HepG2 (cell line): Measurements from ENCODE around the gene HABP2. TPM values are rescaled to one million over a fixed set of nuclear protein-coding genes. Genes with fewer than 3 reads are reported as not detected.

ENCODE experiments used
- ATAC-seq: fragments of 200-7000 bp; cut with Tn5 transposase; 3 replicates; pipeline ENCODE4 v1.9.1; 2020; ENCODE audit warnings: mild to moderate bottlenecking, moderate library complexity
- BruUV-seq: library from RNA; stranded (reverse); fragments of 400-500 nt; replicated peaks from 2 replicates; lab custom pipeline; 2021; lab: Mats Ljungman, UMichigan
- CTCF ChIA-PET: fragments of 300-600 bp; formaldehyde crosslinking; extraction: SDS; loops from one replicate; lab custom pipeline; 2021; ENCODE audit warnings: low total read pairs, inconsistent platforms, low intra/inter-chr PET ratio; lab: Yijun Ruan, JAX
- POLR2A ChIA-PET: fragments of 350-600 bp; sonication (Branson Sonifier 250); formaldehyde crosslinking; loops from one replicate; lab custom pipeline; 2020; ENCODE audit warnings: antibody characterized with exemption, inconsistent platforms; lab: Yijun Ruan, JAX
- DNase-seq: peaks from one replicate; pipeline ENCODE4 v3.0.0-alpha.2; 2015; ENCODE audit warnings: low spot score
- FAIRE-seq: peaks from 3 replicates; lab custom pipeline; 2011; peaks lifted over from hg19 to GRCh38; lab: Jason Lieb, UNC
- H2AFZ ChIP-seq: one replicate; pipeline ENCODE4 v1.6.1; 2011; ENCODE audit warnings: low read length, inconsistent platforms
- H3K27ac ChIP-seq: fragments of 300-600 bp; 3 replicates; pipeline ENCODE4 v1.8.0; 2011; ENCODE audit warnings: mixed run types, mild to moderate bottlenecking, mixed read lengths, low read length, inconsistent platforms; ENCODE audit not compliant: insufficient read depth; ENCODE audit errors: extremely low read length
- H3K27me3 ChIP-seq, 2 experiments: fragments of 200-600 bp in 1 of 2; 2 replicates in 1 of 2; 3 replicates in 1 of 2; pipeline versions ENCODE4 v1.6.0 to v1.8.0; 2011; ENCODE audit warnings: low read length in 2 of 2, mild to moderate bottlenecking in 2 of 2, moderate library complexity in 2 of 2, inconsistent platforms in 1 of 2; ENCODE audit not compliant: insufficient read depth in 2 of 2, control insufficient read depth in 1 of 2
- H3K36me3 ChIP-seq, 2 experiments: fragments of 200-600 bp in 1 of 2; replicated peaks in 1 of 2; 2 replicates in 1 of 2; 3 replicates in 1 of 2; pipeline versions ENCODE4 v1.5.1 to v1.8.0; 2011; ENCODE audit warnings: low read length in 2 of 2, inconsistent platforms in 1 of 2; ENCODE audit not compliant: insufficient read depth in 2 of 2, control insufficient read depth in 1 of 2
- H3K4me1 ChIP-seq: 2 replicates; pipeline ENCODE4 v1.5.1; 2012; ENCODE audit warnings: low read length, inconsistent platforms; ENCODE audit not compliant: insufficient read depth
- H3K4me2 ChIP-seq: 2 replicates; pipeline ENCODE4 v1.6.0; 2011; ENCODE audit warnings: low read depth, low read length, inconsistent platforms
- H3K4me3 ChIP-seq, 3 experiments: fragments of 200-600 bp in 1 of 3; sonication (generic), shearing (Covaris generic) in 1 of 3; replicated peaks in 1 of 3; 2 replicates each; pipeline ENCODE4 v1.5.1; 2011 to 2016; ENCODE audit warnings: low read length in 3 of 3, inconsistent platforms in 2 of 3, low read depth in 2 of 3, mild to moderate bottlenecking in 2 of 3, control low read depth in 1 of 3, mixed read lengths in 1 of 3; ENCODE audit not compliant: insufficient read depth in 1 of 3
- H3K79me2 ChIP-seq: one replicate; pipeline ENCODE4 v1.6.1; 2011; ENCODE audit warnings: low read length, inconsistent platforms; ENCODE audit not compliant: insufficient read depth
- H3K9ac ChIP-seq: 2 replicates; pipeline ENCODE4 v1.6.0; 2011; ENCODE audit warnings: mild to moderate bottlenecking, low read depth, low read length, inconsistent platforms; ENCODE audit not compliant: insufficient read depth
- H3K9me3 ChIP-seq: 2 replicates; pipeline ENCODE4 v1.5.1; 2012; ENCODE audit warnings: mild to moderate bottlenecking, low read length
- H4K20me1 ChIP-seq: 2 replicates; pipeline ENCODE4 v1.6.0; 2011; ENCODE audit warnings: inconsistent platforms, mild to moderate bottlenecking, low read length, moderate library complexity; ENCODE audit not compliant: insufficient read depth
- EHMT2 ChIP-seq: fragments of 200-600 bp; sonication (generic); IDR thresholded peaks from 2 replicates; pipeline ENCODE4 v1.7.0; 2017; ENCODE audit warnings: antibody characterized with exemption, low read depth, low read length, borderline replicate concordance
- NCOA1 ChIP-seq: sonication (generic); formaldehyde crosslinking; IDR thresholded peaks from 2 replicates; pipeline ENCODE4 v1.9.0; 2021; ENCODE audit warnings: missing genetic modification reagents
- POLR2A ChIP-seq, 2 experiments: IDR thresholded peaks; 2 replicates each; pipeline ENCODE4 v1.6.1; 2011; ENCODE audit warnings: low read depth in 2 of 2, low read length in 2 of 2, mild to moderate bottlenecking in 1 of 2, moderate library complexity in 1 of 2; ENCODE audit not compliant: insufficient read depth in 1 of 2
- SALL1 ChIP-seq: sonication (generic); formaldehyde crosslinking; IDR thresholded peaks from 2 replicates; pipeline ENCODE4 v1.8.0; 2022; ENCODE audit warnings: mild to moderate bottlenecking, missing genetic modification reagents
- ZFP36L2 ChIP-seq: sonication (generic); formaldehyde crosslinking; IDR thresholded peaks from 2 replicates; pipeline ENCODE4 v1.4.0; 2020; ENCODE audit warnings: missing genetic modification reagents
- ZNF598 ChIP-seq: sonication (generic); formaldehyde crosslinking; IDR thresholded peaks from 2 replicates; pipeline ENCODE4 v1.5.1; 2020; ENCODE audit warnings: mild to moderate bottlenecking, missing genetic modification reagents, borderline replicate concordance
- ZNF891 ChIP-seq: sonication (generic); formaldehyde crosslinking; IDR thresholded peaks from 2 replicates; pipeline ENCODE4 v1.5.0; 2020; ENCODE audit warnings: mild to moderate bottlenecking, missing genetic modification reagents
- WGBS: methylation state at CpG from one replicate; pipeline ENCODE4 v1.1.6; 2017; ENCODE audit warnings: low lambda C conversion rate; 5-methylcytosine and 5-hydroxymethylcytosine counted together
- in situ Hi-C: cut with HindIII; loops from 2 replicates; pipeline ENCODE4 v1.10.0; 2017; ENCODE audit warnings: low pct_unique_long_range_greater_than_20kb; ENCODE audit not compliant: extremely low pct_ligation_motif_present
- intact Hi-C: fragments of 100-400 bp; cut with micrococcal nuclease; formaldehyde crosslinking; loops from one replicate; pipeline ENCODE4 v1.10.0; 2022; ENCODE audit not compliant: unreplicated experiment
- polyA plus RNA-seq, 8 experiments: library from polyadenylated mRNA; depleted of rRNA in 3 of 8; stranded (reverse) in 7 of 8; unstranded in 1 of 8; fragments of >200 nt; fragmentation: Illumina TruSeq in 4 of 8; extraction: Trizol in 4 of 8; gene quantifications; 2 replicates each; pipeline versions ENCODE4 v1.2.1 to v1.2.3, GENCODE V29; 2011 to 2016; ENCODE audit warnings: low read depth in 4 of 8, missing spikeins in 1 of 8, mixed read lengths in 1 of 8; ENCODE audit not compliant: insufficient read depth in 1 of 8
- total RNA-seq, 5 experiments: library from RNA; depleted of rRNA; stranded (reverse); fragments of >200 nt; fragmentation: Illumina TruSeq; extraction: Trizol; gene quantifications; 2 replicates each; pipeline ENCODE4 v1.2.3, GENCODE V29; 2016; ENCODE audit warnings: low read depth in 1 of 5
- TF ChIP-seq, protein P1 (sequence below): sonication (generic); formaldehyde crosslinking; IDR thresholded peaks from 2 replicates; pipeline ENCODE4 v1.8.0; 2023; ENCODE audit warnings: mild to moderate bottlenecking, missing genetic modification reagents
- TF ChIP-seq, protein P2 (sequence below): sonication (generic); formaldehyde crosslinking; IDR thresholded peaks from 2 replicates; pipeline ENCODE4 v1.4.0; 2020; ENCODE audit warnings: missing genetic modification reagents
- TF ChIP-seq, protein P3 (sequence below): sonication (generic); formaldehyde crosslinking; IDR thresholded peaks from 2 replicates; pipeline ENCODE4 v1.5.0; 2020; ENCODE audit warnings: mild to moderate bottlenecking, missing genetic modification reagents
- TF ChIP-seq, protein P4 (sequence below): sonication (generic); formaldehyde crosslinking; IDR thresholded peaks from 2 replicates; pipeline ENCODE4 v1.4.0; 2020; ENCODE audit warnings: missing genetic modification reagents, borderline replicate concordance

The HABP2 gene
- total and polyA plus RNA-seq, 2 of the 13 experiments (the other 11 are each of a cell fraction or from before 2014, with no cell fraction given), result 0.12 to 0.13 TPM

DNA sequence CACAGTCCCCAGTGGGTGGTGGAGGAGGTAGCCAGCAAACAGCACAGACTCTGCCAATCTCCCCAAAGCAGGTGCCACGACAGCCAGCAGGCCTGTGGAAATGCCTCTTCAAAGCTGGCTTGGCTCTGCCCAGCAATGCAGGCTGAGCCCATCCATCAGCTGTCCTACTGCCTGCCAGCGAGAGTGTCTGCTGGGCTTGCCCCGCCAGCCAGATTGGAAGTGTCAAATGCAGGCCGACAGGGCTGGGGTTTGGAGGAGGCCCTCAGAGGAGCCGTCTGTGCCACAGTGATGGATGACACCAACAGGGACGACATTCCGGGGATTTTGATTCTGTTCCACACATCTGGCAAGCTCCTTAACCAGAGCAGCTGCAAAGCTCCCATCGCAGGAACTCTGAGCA is 16.7 kb downstream of the HABP2 start (continued):
- TF ChIP-seq, protein P1, sequence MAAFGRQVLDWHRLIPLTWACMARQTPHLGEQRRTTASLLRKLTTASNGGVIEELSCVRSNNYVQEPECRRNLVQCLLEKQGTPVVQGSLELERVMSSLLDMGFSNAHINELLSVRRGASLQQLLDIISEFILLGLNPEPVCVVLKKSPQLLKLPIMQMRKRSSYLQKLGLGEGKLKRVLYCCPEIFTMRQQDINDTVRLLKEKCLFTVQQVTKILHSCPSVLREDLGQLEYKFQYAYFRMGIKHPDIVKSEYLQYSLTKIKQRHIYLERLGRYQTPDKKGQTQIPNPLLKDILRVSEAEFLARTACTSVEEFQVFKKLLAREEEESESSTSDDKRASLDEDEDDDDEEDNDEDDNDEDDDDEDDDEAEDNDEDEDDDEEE (CRISPR knock-in tag), result no peak
- no peak for TF ChIP-seq NCOA1 (CRISPR knock-in tag)

DNA sequence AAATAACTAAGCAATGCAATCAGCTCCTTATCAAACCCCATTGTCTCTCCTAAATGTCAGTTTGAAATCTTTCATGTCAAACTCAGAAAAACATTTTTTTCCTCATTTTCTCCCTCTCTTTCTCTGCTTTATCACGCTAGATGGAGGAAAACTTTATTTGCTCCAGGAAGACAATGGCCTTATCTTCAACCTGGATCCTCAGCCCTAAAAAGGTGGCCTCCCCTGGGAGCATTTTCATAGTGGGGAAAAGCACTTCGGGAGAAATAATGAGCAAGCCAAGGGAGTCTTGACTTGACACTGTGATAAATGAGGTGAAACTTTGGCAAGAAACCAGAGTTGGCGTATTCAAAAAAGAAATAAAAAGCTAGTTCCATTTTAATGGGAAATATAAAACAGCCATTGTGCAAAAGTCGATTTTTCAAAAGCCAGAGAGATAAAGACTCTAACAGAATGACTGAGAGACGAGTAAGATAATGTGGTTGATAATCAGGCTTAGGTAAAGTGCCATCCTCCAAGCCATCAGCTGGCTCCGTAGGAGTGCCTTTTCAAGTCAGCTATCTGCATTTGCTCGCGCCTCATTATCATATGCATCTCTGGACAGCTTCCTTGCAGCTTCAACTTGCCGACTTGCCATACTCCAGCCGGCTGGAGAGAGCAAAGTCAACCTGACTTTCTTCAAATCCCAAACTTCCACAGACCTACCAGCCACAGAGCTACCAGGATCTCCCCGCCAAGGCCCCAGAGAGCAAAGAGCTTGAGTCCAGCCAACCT is 19.9 kb downstream of the HABP2 start:
- CTCF ChIA-PET, result no interaction called here
- ATAC-seq, result no peak
- TF ChIP-seq ZNF891 (CRISPR knock-in tag) (no peak), EHMT2 (no peak), ZFP36L2 (no peak), POLR2A (IDR thresholded peaks at IDR 0.05; ENCODE audit: insufficient read depth in 1 of 2, low read depth in 2 of 2, low read length in 2 of 2) (no peak), SALL1 (CRISPR knock-in tag) (no peak), ZNF598 (CRISPR knock-in tag) (no peak)
- TF ChIP-seq, protein P2, sequence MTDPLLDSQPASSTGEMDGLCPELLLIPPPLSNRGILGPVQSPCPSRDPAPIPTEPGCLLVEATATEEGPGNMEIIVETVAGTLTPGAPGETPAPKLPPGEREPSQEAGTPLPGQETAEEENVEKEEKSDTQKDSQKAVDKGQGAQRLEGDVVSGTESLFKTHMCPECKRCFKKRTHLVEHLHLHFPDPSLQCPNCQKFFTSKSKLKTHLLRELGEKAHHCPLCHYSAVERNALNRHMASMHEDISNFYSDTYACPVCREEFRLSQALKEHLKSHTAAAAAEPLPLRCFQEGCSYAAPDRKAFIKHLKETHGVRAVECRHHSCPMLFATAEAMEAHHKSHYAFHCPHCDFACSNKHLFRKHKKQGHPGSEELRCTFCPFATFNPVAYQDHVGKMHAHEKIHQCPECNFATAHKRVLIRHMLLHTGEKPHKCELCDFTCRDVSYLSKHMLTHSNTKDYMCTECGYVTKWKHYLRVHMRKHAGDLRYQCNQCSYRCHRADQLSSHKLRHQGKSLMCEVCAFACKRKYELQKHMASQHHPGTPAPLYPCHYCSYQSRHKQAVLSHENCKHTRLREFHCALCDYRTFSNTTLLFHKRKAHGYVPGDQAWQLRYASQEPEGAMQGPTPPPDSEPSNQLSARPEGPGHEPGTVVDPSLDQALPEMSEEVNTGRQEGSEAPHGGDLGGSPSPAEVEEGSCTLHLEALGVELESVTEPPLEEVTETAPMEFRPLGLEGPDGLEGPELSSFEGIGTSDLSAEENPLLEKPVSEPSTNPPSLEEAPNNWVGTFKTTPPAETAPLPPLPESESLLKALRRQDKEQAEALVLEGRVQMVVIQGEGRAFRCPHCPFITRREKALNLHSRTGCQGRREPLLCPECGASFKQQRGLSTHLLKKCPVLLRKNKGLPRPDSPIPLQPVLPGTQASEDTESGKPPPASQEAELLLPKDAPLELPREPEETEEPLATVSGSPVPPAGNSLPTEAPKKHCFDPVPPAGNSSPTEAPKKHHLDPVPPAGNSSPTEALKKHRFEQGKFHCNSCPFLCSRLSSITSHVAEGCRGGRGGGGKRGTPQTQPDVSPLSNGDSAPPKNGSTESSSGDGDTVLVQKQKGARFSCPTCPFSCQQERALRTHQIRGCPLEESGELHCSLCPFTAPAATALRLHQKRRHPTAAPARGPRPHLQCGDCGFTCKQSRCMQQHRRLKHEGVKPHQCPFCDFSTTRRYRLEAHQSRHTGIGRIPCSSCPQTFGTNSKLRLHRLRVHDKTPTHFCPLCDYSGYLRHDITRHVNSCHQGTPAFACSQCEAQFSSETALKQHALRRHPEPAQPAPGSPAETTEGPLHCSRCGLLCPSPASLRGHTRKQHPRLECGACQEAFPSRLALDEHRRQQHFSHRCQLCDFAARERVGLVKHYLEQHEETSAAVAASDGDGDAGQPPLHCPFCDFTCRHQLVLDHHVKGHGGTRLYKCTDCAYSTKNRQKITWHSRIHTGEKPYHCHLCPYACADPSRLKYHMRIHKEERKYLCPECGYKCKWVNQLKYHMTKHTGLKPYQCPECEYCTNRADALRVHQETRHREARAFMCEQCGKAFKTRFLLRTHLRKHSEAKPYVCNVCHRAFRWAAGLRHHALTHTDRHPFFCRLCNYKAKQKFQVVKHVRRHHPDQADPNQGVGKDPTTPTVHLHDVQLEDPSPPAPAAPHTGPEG (CRISPR knock-in tag), result no peak
- TF ChIP-seq, protein P3, sequence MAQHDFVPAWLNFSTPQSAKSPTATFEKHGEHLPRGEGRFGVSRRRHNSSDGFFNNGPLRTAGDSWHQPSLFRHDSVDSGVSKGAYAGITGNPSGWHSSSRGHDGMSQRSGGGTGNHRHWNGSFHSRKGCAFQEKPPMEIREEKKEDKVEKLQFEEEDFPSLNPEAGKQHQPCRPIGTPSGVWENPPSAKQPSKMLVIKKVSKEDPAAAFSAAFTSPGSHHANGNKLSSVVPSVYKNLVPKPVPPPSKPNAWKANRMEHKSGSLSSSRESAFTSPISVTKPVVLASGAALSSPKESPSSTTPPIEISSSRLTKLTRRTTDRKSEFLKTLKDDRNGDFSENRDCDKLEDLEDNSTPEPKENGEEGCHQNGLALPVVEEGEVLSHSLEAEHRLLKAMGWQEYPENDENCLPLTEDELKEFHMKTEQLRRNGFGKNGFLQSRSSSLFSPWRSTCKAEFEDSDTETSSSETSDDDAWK (CRISPR knock-in tag), result no peak
- TF ChIP-seq, protein P4, sequence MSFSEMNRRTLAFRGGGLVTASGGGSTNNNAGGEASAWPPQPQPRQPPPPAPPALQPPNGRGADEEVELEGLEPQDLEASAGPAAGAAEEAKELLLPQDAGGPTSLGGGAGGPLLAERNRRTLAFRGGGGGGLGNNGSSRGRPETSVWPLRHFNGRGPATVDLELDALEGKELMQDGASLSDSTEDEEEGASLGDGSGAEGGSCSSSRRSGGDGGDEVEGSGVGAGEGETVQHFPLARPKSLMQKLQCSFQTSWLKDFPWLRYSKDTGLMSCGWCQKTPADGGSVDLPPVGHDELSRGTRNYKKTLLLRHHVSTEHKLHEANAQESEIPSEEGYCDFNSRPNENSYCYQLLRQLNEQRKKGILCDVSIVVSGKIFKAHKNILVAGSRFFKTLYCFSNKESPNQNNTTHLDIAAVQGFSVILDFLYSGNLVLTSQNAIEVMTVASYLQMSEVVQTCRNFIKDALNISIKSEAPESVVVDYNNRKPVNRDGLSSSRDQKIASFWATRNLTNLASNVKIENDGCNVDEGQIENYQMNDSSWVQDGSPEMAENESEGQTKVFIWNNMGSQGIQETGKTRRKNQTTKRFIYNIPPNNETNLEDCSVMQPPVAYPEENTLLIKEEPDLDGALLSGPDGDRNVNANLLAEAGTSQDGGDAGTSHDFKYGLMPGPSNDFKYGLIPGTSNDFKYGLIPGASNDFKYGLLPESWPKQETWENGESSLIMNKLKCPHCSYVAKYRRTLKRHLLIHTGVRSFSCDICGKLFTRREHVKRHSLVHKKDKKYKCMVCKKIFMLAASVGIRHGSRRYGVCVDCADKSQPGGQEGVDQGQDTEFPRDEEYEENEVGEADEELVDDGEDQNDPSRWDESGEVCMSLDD (CRISPR knock-in tag), result no peak

More for the DNA sequence above, 19.9 kb downstream of the HABP2 start:
- Histone ChIP-seq H3K9me3 (no peaks in the 10 kb centered on the region), H3K4me3 (no peak overlapping the region), H3K4me1 (no peaks in the 10 kb centered on the region), H3K27me3 (no peaks in the 10 kb centered on the region; a peak in 1 of 5 replicates), H4K20me1 (no peaks in the 10 kb centered on the region), H3K27ac (no peak overlapping the region), H3K36me3 (no peaks in the 10 kb centered on the region), H3K9ac (no peak overlapping the region), H3K4me2 (no peak overlapping the region), H2AFZ (no peak overlapping the region), H3K79me2 (no peaks in the 10 kb centered on the region)
- intact Hi-C loops, result no loop called here
- no peak for FAIRE-seq
- in situ Hi-C loops, result no loop called here
- WGBS, result 42% methylated on average over 9 of the region's 11 CpGs
- POLR2A ChIA-PET, result no interaction called here
- no TSS peak for BruUV-seq
- DNase-seq, result no peak
